ENCODE data around the gene TBC1D2B.
A peak's percentile ranks its signal among the peaks of the same experiment; 100 is the strongest.

TBC1D2B gene

DNA sequence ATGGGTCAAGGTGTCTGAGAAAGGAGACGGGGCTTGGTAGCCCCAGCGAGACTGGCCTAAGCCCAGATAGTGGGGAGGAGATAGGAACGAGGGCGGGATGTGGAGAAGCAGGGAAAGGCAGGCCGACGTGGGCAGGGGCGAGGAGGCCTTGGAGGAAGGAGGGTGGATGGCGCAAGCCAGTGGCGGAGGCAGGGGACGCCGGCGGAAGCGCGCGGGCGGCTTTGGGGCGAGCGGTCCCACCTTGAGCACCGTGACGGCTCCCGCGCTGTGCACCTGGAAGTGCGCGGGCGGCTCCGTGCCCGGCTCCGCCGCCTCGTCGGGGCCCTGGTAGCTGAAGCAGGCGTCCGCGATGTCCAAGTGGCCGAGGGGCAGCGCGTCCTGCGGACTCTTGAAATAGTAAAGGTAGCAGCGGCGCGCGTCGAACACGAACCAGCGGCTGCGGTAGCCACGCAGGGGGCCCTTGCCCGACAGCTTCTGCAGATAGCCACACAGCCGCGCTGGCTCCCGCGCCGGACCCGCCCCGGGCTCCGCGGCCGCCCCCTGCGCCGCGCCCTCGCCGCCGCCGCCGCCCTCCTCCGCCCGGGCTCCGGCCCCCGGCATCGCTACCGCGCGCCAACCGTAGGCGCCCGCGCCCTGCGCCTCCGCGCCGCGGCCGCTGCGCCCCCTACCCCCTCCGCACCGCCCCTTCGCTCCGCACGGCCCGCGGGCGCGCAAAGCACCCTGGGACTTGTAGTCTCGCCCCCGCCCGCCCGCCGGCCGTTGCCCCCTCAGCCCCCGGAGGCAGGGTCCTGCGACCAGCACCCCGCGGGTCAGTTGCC is at the start of gene TBC1D2B:
TSS of gene TBC1D2B (minus strand) at position 659 of the 818 bp plus-strand sequence. CDS start at position 600, 59 bp downstream.
- DNase-seq: peak; percentile 61 to 82 (median 62)

DNA sequence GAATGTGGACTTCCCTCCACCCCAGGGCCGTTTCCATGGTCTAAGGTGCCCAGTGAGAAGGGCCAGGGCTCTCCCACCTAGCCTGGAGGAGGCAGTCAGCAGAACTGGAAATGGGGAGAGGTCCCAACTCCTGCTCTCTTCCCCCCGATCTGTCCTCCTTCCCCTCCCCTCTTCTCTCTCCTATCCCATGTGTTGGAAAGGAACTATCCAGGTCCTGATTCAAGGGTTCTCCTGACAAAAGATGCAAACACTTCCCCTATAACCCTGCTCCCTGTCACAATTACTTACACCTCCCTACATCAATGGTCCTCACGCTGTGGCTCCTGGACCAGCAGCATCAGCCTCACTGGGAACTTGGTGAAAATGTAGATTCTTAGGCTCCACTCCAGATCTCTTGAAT is 47.8 kb upstream of the TBC1D2B start:
- DNase-seq: no peak

DNA sequence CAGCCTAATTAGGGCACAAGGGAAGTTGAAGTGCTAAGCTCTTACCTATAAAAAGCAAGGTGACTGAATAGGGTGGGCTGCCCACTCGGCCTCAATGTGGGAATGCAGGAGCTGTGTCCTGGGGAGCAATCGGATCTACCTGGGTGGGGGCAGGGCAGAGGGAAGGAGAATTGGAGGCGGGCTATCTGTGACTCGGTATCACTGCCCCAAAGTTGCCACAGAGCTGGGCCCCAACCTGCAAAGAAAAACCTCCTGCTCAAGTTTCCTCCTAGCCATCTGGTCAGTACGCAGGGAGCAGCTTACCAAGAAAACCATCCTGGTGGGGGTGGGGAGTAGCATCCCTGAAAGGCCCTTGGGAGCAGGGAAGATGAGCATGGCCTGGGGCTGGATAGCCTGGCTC is 43.0 kb upstream of the TBC1D2B start:
- no peak for DNase-seq

DNA sequence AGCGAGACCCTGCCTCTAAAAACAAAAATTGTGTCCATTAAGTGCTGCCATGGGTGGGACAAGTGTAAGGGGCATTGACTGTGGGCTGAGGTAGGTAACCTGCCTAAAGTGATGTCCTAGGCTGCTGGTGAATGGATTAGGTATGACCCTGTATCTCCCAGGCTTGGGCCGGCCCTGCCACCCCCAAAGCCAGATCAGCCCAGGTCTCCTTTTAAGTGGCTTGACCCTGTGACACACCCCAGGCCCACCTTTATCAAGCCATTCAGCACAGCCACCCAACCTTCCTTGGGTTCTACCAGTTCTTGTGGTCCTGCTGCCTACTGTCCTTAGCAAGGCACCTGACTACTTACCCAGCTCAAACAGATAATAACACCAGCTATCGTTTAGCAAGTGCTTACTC is 35.0 kb upstream of the TBC1D2B start:
- no peak for DNase-seq

DNA sequence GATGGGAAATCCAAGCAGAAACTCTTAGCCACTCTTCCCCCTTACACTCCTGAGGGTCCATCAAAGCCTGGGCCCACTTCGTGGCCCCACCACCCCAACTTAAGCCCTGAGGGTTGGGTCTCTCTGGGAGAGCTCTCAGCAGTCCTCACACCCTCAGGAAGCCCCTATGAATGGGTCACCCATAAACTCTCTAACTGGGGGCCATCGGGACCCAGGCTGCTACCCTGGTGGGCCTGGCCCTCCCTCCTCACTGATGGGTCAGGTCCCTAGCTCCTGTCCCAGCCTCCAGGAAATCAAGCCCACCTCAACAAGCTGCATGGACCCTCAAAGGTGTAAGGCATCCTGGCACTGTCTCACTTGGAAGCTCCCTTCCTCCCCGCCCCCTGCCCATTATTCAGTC is 34.3 kb upstream of the TBC1D2B start:
- no peak for DNase-seq

DNA sequence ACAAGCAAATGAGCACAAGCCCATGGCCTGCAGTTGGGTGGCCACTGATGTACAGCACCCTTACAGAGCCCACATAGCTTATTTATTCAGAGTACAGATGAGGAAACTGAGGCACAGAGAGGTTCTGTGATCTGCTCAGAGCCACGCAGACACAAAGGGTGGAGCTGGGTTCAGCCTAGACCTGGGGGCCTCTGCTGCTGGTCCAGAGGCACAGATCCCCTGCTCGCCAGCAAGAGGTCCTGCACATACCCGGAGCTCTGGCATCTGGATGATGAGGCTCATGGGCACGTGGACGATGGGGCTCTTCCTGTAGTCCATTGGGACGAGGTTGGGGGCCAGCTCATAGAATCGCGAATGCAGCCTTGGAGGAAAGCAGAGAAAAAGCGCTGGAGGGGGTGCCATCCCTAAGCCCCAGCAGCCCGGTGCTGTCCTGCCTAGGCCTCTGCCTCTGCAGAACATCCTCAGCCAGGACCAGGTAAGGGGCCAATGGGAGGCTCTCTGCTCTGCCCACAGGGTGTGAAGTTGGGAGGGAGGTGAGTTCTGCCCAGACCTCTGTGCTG is 33.5 kb upstream of the TBC1D2B start:
- no peak for DNase-seq

DNA sequence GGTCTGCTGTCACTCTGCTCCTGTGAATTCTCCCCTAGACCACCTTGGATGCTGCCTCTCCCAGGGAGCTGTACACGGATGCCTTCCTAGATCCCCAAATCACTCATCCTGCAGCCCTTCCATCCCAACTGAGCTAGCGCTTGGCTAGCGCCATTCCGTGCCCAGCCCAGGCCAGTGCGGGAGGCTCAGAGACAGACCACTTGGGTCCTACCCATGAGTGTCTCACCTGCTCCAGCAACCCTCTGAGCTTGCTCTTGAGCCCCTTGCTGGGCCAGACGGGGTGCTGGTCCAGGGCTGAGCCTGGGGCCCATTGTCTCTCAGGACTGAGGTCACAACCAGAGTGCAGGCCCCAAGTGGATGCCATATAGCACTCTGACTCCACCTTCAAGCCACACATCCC is 32.6 kb upstream of the TBC1D2B start:
- DNase-seq: no peak

DNA sequence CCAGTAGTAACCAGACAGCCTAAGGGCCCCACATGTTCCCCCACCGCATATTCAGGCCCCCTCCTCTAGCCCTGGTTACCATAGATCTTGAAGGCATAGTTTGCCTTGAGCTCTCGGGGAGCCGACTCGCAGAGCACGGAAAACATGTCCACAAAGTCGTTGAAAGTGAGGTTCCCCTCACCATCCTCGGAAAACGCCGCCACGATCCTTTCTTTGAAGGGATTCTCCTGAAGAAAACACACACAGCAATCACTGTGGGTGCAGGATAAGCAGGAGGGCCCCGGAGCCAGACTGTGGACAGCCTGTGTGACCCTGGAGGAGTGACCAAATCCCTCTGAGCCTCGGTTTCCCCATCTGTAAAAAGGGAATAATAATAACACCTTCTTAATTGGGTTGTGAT is 31.6 kb upstream of the TBC1D2B start:
- DNase-seq: no peak

DNA sequence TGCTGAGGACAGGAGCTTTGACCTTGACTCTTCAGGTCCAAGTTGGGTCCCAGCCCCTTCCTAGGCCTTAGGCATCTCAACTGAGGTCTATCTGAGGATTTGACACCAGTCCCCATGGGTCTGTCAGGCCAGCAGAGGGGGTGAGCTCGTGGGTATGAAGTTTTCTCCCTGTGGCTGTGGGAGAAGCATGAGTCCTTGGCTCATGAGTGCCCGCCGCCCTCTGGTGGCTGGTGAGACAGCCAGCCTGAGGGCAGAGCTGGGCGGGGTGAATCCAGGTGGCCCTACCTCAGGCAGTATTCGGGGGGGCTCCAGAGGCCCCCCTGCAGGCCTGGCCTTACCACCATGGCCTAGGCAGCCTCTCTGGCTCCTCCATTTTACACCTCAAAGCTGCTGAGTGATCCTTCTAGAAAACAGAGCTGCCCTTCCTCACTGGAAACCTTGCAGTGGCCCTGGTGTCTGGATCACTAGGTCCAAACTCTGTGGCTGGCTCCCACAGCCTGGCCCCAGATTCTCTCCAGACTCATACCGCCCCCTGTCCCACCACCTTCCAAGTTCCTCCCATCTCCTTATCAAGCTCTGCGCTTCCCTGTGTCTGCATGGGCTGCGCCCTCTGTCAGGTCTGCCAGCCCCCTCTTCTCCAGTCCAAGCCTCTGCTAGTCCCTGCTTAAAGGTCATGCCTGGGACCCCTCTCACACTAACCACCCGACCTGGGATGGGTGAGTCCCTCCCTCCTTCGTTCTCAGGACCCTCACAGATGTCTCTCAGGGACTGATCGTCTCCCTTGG is 31.0 kb upstream of the TBC1D2B start:
- peak; percentile 94 to 96 (median 96) for DNase-seq

DNA sequence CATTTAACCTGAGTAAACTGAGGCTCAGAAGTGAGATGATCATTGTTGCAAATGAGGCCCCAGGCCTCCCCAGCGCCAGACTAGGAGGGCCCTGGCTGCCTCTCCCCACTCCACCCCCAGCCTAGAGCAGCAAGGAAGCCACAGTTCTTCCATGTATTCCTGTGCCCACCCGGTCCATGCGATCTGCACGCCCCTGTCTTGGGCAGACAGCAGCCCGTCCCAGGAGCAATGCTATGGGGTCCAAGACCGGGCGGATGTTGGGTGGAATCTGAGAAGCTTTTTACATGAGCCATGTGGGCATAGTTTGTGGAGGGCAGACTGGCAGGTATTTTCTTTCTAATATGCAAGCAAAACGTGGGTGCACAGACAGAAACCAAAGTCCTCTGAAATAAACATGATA is 30.0 kb upstream of the TBC1D2B start:
- no peak for DNase-seq

DNA sequence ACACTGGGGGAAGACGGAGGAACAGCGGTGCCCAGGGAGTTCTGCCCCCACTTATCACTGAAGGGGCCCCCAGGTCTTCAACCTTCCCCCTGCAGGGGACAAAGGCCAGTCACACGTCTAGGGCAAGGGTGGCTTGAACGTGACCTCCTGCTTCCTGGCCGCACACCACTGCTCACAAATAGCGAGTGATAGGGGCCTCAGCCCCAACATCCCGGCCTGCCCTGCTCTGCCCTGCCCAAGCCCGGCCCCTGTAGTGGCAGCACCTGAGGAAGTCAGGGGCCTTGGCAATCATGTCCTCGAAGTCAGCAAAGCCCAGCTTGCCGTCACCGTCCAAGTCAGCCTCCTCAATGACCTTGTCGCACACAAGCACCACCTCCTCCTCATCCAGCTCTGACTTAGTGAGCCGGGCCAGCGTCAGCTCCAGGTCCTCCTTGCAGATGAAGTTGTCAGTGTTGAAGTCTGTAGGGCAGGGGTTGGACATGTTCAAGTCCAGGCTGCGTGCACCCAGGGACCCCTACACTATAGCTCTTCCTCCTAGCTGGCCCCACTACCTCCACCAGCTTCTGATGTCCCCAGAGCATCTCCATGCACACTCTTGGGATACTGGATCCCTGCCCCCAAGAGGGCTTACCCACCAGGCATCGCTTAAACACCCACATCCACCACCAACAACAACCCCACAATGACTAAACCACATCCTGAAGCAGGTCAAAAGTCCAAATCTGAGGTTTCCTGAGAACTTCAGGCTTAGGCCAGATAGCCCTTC is 28.1 kb upstream of the TBC1D2B start:
- DNase-seq: no peak

DNA sequence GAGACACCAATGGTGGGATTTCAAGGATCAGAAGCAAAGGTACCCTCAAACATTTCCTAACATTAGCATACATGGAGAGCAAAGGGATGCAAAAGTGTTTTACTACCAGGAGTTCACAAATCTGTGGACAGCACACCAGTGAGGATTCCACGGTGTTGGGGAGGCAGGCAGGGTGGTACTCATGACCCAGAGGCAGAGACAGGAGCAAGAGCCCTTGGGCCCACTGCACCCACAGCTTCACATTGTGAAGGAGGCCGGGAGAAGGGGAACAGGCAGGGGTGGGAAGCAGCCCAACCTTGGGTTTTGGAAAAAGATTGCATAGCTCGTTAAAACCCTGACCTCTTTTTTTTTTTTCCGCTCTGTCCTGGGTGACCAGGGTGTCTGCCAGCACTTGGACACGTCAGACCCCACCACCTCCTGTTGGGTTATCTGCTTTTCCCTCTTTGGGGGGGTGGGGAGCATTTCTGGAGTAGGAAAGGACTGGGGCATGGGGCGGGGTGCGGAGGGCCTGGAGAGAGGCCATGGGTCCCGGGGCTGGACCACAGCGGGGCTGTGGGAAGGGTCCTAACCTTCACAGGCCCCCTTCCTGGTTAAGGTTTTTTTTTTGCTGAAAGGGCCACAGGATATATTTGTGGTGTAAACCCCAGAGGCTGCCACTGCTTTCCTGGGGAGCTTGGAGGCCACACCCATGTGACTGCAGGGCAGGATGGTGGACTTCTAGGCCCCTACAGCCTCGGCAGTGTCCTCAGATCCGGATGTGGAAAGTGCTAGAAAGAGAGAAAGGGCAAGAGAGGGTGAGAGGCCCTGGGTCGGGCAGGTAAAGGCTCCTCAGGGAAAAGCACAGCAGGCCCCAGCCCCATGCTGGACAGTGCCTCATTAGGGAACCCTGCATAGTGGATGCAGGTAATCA is 27.3 kb upstream of the TBC1D2B start:
- no peak for DNase-seq

DNA sequence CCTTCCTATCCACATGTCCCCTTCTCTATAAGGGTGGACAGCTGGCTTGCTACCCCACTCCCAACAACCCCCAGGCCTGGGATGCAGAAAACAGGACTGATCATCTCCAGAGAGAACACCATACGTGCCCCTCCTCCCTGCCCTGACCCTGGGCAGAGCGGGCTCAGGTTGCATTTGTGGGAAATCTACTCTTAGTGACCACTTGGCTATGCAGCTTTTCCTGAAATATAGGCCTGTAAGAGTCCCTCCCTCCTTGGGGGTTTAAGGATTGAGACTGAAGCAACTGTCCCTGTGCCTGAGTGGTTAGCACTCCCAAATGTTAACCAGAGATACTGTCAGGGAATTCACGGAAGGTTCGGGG is 26.6 kb upstream of the TBC1D2B start:
- DNase-seq: no peak

DNA sequence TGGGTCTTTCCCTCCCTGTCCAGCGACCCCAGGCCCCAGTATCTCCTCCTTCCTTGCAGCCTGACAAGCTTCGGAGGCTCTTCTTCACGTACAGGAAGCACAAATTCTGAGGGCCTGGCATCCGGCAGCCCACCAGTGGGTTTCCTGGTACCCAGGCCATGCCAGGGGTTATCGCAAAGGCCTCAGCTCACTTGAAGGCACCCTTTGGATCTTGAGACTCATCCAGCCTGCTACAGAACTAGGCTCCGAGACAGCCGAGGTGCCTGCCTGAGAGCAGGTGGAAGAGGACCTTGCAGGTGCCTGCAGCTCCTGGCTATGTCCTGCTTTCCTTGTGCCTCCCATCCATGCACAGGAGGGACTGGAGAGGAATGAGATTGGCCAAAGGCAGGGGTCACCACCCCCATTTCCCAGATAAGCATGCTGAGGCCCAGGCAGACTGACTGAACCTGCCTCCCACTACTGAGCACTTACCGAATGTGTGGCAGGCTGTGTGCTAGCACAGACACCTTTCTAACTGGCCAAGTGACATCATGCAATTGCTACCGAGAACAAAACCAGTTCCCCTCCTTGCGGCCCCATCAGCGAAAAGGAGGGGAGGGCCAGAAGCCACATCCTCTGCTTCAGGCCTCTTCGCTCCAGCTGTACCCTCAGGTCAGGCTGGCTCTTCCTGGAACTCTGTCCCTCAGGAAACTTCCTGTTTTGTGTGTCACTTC is 26.1 kb upstream of the TBC1D2B start:
- DNase-seq: peak; percentile 20 to 43 (median 38)

DNA sequence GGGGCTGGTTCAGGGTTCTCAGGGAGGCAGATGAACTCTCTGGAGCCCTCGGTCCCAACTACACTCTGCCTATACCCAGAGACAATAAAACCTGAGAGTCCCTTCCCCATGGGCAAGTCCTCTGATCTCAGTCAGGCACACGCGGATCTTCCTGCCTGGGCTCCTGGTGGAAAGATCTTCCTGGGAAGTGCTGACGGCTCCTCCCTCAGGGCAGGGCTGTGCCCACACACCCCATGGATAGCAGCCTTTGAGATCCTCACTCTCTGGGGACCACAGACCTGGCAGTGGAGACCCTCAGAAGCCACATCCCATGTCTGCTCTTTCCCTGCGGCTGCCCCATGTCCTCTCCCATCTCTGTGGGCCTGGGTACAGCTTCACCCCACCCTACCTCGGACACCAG is 25.2 kb upstream of the TBC1D2B start:
- DNase-seq: no peak

DNA sequence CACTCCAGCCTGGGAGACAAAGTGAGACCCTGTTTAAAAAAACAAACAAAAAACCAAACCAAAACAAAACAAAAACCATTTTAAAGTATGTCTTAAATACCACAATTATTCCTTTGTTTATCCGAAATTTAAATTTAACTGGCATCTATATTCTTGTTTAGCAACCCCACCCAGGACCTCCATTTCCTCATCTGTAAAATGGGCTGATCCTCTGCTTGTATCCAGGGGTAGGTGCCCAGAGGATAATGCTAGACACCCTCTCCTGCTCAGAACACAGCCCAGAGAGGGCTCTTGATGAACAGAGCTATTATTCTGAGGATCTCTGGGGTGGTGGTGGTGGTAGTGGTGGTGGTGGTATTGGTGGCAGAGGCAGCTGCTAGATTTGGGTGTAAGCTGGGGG is 24.7 kb upstream of the TBC1D2B start:
- DNase-seq: no peak

DNA sequence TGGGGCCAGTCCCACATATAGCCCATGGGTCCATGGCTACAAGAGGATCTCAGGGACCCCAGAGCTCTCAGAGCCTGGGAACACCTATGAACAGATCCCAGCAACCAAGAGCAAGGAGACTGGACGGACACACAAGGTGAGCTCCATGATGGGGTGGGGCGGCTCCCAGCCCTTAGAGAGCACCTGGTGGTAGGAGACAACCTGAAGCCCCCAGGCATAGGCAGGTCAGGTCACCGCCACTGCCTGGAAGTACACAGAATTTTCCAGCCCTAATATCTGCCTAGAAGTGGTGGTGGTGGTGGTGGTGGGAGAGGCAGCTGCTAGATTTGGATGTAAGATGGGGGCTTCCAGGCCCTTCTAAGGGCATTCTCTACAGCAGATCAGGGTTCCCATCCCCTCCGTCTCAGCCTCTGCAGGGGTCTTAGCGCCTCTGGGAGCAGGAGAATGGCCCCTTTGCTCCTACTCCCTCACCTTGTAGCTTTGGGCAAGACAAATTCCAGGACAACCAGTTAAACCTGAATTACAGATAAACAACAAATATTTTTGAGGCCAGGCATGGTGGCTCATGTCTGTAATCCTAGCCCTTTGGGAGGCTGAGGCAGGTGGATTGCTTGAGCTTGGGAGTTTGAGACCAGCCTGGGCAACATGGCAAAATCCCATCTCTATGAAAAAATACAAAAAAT is 24.1 kb upstream of the TBC1D2B start:
- no peak for DNase-seq

DNA sequence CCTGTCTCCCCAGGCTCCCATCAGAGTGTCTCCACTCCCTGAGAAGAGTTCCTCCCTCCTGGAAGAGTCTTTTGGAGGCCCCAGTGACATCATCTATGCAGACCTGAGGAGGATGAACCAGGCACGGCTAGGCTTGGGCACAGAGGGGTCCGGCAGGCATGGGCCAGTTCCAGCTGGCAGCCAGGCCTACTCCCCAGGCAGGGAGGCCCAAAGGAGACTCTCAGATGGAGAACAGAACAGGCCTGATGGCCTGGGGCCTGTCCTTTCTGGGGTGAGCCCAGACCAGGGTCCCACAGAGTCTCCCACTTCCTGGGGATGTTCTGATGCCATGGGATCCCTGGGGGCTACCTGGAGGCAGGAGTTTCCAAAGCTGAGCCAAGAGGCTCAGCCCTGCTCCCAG is 23.4 kb upstream of the TBC1D2B start:
- DNase-seq: no peak

DNA sequence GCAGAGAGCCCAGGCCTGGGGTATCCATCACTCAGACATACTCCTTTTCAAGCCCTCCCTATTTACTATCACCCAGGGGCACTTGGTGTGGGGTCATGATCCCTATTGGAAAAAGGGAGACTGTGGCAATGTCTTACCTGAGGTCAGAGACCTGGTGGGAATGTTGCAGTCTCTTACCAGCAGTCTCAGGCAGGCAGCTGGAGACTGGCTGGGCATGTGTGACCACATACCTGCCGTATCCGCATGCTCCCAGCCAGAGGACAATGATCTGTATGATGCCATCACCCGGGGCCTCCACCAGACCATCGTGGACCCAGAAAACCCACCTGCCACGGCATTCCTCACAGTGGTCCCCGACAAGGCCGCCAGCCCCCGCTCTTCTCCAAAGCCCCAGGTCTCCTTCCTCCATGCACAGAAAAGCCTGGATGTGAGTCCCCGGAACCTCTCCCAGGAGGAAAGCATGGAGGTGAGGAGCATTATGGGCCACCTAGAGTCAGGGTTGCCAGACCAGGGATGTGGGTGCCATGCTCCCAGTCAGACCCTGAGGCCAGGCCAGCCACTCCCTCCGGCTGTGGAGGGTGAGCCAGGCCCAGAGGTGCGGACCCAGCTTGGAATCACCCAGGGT is 20.7 kb upstream of the TBC1D2B start:
- DNase-seq: no peak

DNA sequence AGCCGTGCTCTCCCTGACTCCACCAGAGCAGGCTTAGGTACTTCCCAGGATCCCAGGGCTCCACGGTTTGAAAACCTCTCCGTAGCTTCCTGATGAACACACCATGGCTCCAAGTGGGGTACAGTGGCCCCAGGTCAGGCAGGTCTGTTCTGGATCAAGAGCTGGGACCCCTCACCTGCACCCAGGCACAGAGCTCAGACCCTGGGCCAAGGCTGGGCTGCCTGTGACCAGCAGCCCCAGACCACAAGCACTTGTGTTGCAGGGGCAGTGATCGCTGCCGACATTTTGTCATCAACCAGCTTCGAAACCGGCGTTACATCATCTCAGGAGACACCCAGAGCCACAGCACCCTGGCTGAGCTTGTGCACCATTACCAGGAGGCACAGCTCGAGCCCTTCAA is 20.2 kb upstream of the TBC1D2B start:
- no peak for DNase-seq
